HL-60 (cell line): ENCODE data around the gene CERS5.

ENCODE experiments used
- DNase-seq, 2 experiments: peaks; one replicate each; pipeline ENCODE4 v3.0.0-alpha.2; 2010 to 2020; ENCODE audit warnings: low read depth in 1 of 2, low spot score in 1 of 2
- H3K27ac ChIP-seq: fragments of 250-450 bp; sonication (Bioruptor Pico); replicated peaks from 2 replicates; pipeline ENCODE4 v1.5.1; 2020; ENCODE audit warnings: mild to moderate bottlenecking, moderate library complexity
- H3K27me3 ChIP-seq: fragments of 250-450 bp; sonication (Bioruptor Pico); 2 replicates; pipeline ENCODE4 v1.5.1; 2021; ENCODE audit warnings: mild to moderate bottlenecking, moderate library complexity; ENCODE audit not compliant: insufficient read depth, poor library complexity, severe bottlenecking
- H3K4me3 ChIP-seq: replicated peaks from 2 replicates; pipeline ENCODE4 v1.5.1; 2011; ENCODE audit warnings: mild to moderate bottlenecking, control low read depth, low read length; ENCODE audit not compliant: insufficient read depth
- CTCF ChIP-seq: IDR thresholded peaks from one replicate; pipeline ENCODE4 v1.5.1; 2011; ENCODE audit warnings: low read length, control low read depth, inconsistent platforms; ENCODE audit not compliant: insufficient read depth
- GABPA ChIP-seq: IDR thresholded peaks from 2 replicates; pipeline ENCODE4 v1.6.1; 2012; ENCODE audit warnings: low read depth
- POLR2AphosphoS5 ChIP-seq: IDR thresholded peaks from 2 replicates; pipeline ENCODE4 v1.6.1; 2012; ENCODE audit warnings: low read depth
- REST ChIP-seq: IDR thresholded peaks from 2 replicates; pipeline ENCODE4 v1.6.1; 2012; ENCODE audit warnings: low read depth; ENCODE audit not compliant: insufficient replicate concordance
- SPI1 ChIP-seq: IDR thresholded peaks from 2 replicates; pipeline ENCODE4 v1.6.1; 2012; ENCODE audit warnings: low read depth, mild to moderate bottlenecking, borderline replicate concordance

CERS5 gene

GRCh38 chr12:50213439-50213838 is 46.3 kb upstream of the CERS5 start:
- TF ChIP-seq CTCF (no peak), SPI1 (no peak), POLR2AphosphoS5 (no peak), REST (no peak), GABPA (no peak)
- Histone ChIP-seq H3K4me3 (no peak overlapping the region), H3K27me3 (no peaks in the 10 kb centered on the region), H3K27ac (no peak overlapping the region)
- DNase-seq: no peak

- Histone ChIP-seq H3K4me3 (no peak overlapping the region), H3K27ac (no peak overlapping the region), H3K27me3 (no peaks in the 10 kb centered on the region)
- no peak for DNase-seq
- TF ChIP-seq CTCF (no peak), POLR2AphosphoS5 (no peak), GABPA (no peak), REST (no peak), SPI1 (no peak)
These were observed 44.9 kb upstream of the CERS5 start for GRCh38 chr12:50212071-50212467.

GRCh38 chr12:50211392-50212070 is 44.4 kb upstream of the CERS5 start:
- no peak overlapping the region for H3K27ac ChIP-seq

More at GRCh38 chr12:50211392-50212070, 44.4 kb upstream of the CERS5 start:
- no peak for DNase-seq
- Histone ChIP-seq H3K27me3 (no peaks in the 10 kb centered on the region), H3K4me3 (no peak overlapping the region)
- TF ChIP-seq REST (no peak), SPI1 (no peak), CTCF (no peak), GABPA (no peak), POLR2AphosphoS5 (no peak)
